Liver (tissue), 9 donors: ENCODE results near the gene BACH2. TPM values are rescaled to one million over a fixed set of nuclear protein-coding genes. Genes with fewer than 3 reads are reported as not detected.

Experiments used
- DNase-seq: peaks from one replicate; pipeline ENCODE4 v3.0.0-alpha.2; 2017; ENCODE audit warnings: low spot score
- H3K27ac ChIP-seq, 2 donors: one replicate each; pipeline ENCODE4 v1.7.0; 2013; ENCODE audit warnings: inconsistent platforms in 2 of 2, low read length in 2 of 2, control low read depth in 1 of 2, low read depth in 1 of 2, mild to moderate bottlenecking in 1 of 2
- H3K27me3 ChIP-seq, 4 donors: one replicate each; pipeline versions ENCODE4 v1.6.1 to v1.7.0; 2013; ENCODE audit warnings: low read length in 3 of 4, inconsistent platforms in 1 of 4, mild to moderate bottlenecking in 1 of 4, moderate library complexity in 1 of 4; ENCODE audit not compliant: control insufficient read depth in 4 of 4, insufficient read depth in 4 of 4
- H3K36me3 ChIP-seq, 4 donors: one replicate each; pipeline versions ENCODE4 v1.6.1 to v1.7.0; 2013; ENCODE audit warnings: low read length in 3 of 4, mild to moderate bottlenecking in 3 of 4, low read depth in 1 of 4, moderate library complexity in 1 of 4; ENCODE audit not compliant: control insufficient read depth in 4 of 4, insufficient read depth in 3 of 4
- H3K4me1 ChIP-seq, 4 donors: one replicate each; pipeline versions ENCODE4 v1.6.1 to v1.7.0; 2013; ENCODE audit warnings: low read length in 3 of 4, mild to moderate bottlenecking in 3 of 4, moderate library complexity in 1 of 4; ENCODE audit not compliant: control insufficient read depth in 4 of 4, insufficient read depth in 4 of 4
- H3K4me3 ChIP-seq, 3 donors: one replicate each; pipeline versions ENCODE4 v1.6.1 to v1.7.0; 2013; ENCODE audit warnings: low read length in 3 of 3, control low read depth in 1 of 3, low read depth in 1 of 3, mild to moderate bottlenecking in 1 of 3
- H3K9ac ChIP-seq, 2 donors: one replicate each; pipeline ENCODE4 v1.7.0; 2013; ENCODE audit warnings: low read length in 2 of 2, mild to moderate bottlenecking in 2 of 2, moderate library complexity in 2 of 2, control low read depth in 1 of 2, low read depth in 1 of 2
- H3K9me3 ChIP-seq, 4 donors: one replicate each; pipeline versions ENCODE4 v1.6.1 to v1.7.0; 2013; ENCODE audit warnings: low read length in 3 of 4; ENCODE audit not compliant: control insufficient read depth in 4 of 4
- EGR1 ChIP-seq, 2 donors: IDR thresholded peaks; 2 replicates each; pipeline ENCODE4 v1.6.1; 2016 to 2018; ENCODE audit warnings: antibody characterized with exemption in 2 of 2, low read depth in 2 of 2
- FOXA1 ChIP-seq: IDR thresholded peaks from 2 replicates; pipeline ENCODE4 v1.6.1; 2016; ENCODE audit warnings: antibody characterized with exemption
- FOXA2 ChIP-seq: IDR thresholded peaks from 2 replicates; pipeline ENCODE4 v1.6.1; 2016; ENCODE audit warnings: antibody characterized with exemption
- GABPA ChIP-seq, 2 donors: IDR thresholded peaks in 1 of 2; conservative IDR thresholded peaks in 1 of 2; 2 replicates each; pipeline ENCODE4 v1.6.1; 2016; ENCODE audit warnings: antibody characterized with exemption in 2 of 2, mild to moderate bottlenecking in 1 of 2, moderate library complexity in 1 of 2
- HNF4A ChIP-seq, 2 donors: conservative IDR thresholded peaks; 2 replicates each; pipeline ENCODE4 v1.6.1; 2016; ENCODE audit warnings: antibody characterized with exemption in 2 of 2, mild to moderate bottlenecking in 2 of 2
- HNF4G ChIP-seq: IDR thresholded peaks from 2 replicates; pipeline ENCODE4 v1.6.1; 2016; ENCODE audit warnings: antibody characterized with exemption
- JUND ChIP-seq, 2 donors: IDR thresholded peaks; 2 replicates each; pipeline ENCODE4 v1.6.1; 2016; ENCODE audit warnings: antibody characterized with exemption in 2 of 2
- NR2F2 ChIP-seq: IDR thresholded peaks from 2 replicates; pipeline ENCODE4 v1.6.1; 2016; ENCODE audit warnings: antibody characterized with exemption
- RAD21 ChIP-seq, 2 donors: IDR thresholded peaks; 2 replicates each; pipeline ENCODE4 v1.6.1; 2016; ENCODE audit warnings: antibody characterized with exemption in 2 of 2, mild to moderate bottlenecking in 2 of 2
- RXRA ChIP-seq, 2 donors: IDR thresholded peaks; 2 replicates each; pipeline ENCODE4 v1.6.1; 2017 to 2018; ENCODE audit warnings: antibody characterized with exemption in 2 of 2, mild to moderate bottlenecking in 1 of 2
- SP1 ChIP-seq: IDR thresholded peaks from 2 replicates; pipeline ENCODE4 v1.6.1; 2018; ENCODE audit warnings: antibody characterized with exemption, mild to moderate bottlenecking
- TAF1 ChIP-seq: conservative IDR thresholded peaks from 2 replicates; pipeline ENCODE4 v1.6.1; 2016; ENCODE audit warnings: antibody characterized with exemption, mild to moderate bottlenecking
- YY1 ChIP-seq: IDR thresholded peaks from 2 replicates; pipeline ENCODE4 v1.6.1; 2016; ENCODE audit warnings: antibody characterized with exemption, mild to moderate bottlenecking
- WGBS: extraction: QIAGEN DNeasy Blood & Tissue Kit; methylation state at CpG from one replicate; pipeline ENCODE4 v1.1.7; 2013; 5-methylcytosine and 5-hydroxymethylcytosine counted together
- polyA plus RNA-seq, 2 donors: library from polyadenylated mRNA; stranded (reverse) in 1 of 2; unstranded in 1 of 2; fragments of 200-250 nt in 1 of 2; fragments of >200 nt in 1 of 2; fragmentation: Nextera tagmentation in 1 of 2; extraction: Ambion mirVana in 1 of 2; gene quantifications; one replicate each; pipeline versions ENCODE4 v1.2.1 to v1.2.3, GENCODE V29; 2013 to 2015
- total RNA-seq, 2 donors: library from RNA; depleted of rRNA; stranded (reverse); fragments of >200 nt; gene quantifications; one replicate each; pipeline ENCODE4 v1.2.3, GENCODE V29; 2014
- TF ChIP-seq, protein P1 (sequence below): IDR thresholded peaks from 2 replicates; pipeline ENCODE4 v1.6.1; 2016; ENCODE audit warnings: antibody characterized with exemption
- TF ChIP-seq, protein P2 (sequence below): fragments of 150-350 bp; IDR thresholded peaks from 2 replicates; pipeline ENCODE4 v1.5.1; 2017; ENCODE audit warnings: improper control_type of control experiment, low read depth, low read length; ENCODE audit not compliant: missing input control
- TF ChIP-seq, protein P3 (sequence below): IDR thresholded peaks from 2 replicates; pipeline ENCODE4 v1.6.1; 2016; ENCODE audit warnings: antibody characterized with exemption
- TF ChIP-seq, protein P4 (sequence below): IDR thresholded peaks from 2 replicates; pipeline ENCODE4 v1.6.1; 2016; ENCODE audit warnings: antibody characterized with exemption
- TF ChIP-seq, protein P5 (sequence below): IDR thresholded peaks from 2 replicates; pipeline ENCODE4 v1.6.1; 2016; ENCODE audit warnings: antibody characterized with exemption, mild to moderate bottlenecking
- donor health status: healthy.
- donor health status: healthy.
- donor health status: healthy.
- donor health status: healthy.
- donor health status: healthy.

BACH2 gene
- total and polyA plus RNA-seq, 4 donors = 1.9 to 3.7 (median 1.9) TPM

DNA sequence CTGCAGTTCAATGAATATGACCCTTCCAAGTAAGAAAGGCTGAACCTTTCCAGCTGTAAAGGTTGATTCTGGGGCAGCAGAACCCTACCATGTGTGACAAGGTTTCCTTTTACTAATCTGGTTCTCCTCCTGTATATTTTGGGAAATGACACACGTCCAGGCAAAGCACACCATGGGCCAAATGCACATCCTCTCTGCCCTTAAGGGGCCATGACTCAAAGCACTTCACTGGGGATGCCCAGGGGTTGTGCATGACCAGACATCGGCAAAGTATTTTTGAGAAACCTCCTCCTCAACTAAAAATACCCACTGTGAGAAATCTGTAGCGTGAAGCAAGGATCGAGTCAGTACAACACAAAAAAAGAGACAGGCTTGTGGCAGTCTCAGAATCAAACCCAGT lies 174.7 kb downstream of the BACH2 start:
- Histone ChIP-seq H3K27ac (no peak overlapping the region), H3K4me1 (no peaks in the 10 kb centered on the region), H3K4me3 (no peak overlapping the region), H3K36me3 (no peaks in the 10 kb centered on the region), H3K27me3 (no peaks in the 10 kb centered on the region), H3K9ac (no peak overlapping the region), H3K9me3 (no peaks in the 10 kb centered on the region)
- TF ChIP-seq YY1 (no peak), FOXA2 (no peak), GABPA (IDR thresholded peaks at IDR 0.05 in 1 of 2, conservative IDR thresholded peaks at IDR 0.05 in 1 of 2) (no peak), SP1 (no peak), HNF4G (no peak)
- no peak for DNase-seq
- 83% methylated on average over 4 of the region's 4 CpGs for WGBS

DNA sequence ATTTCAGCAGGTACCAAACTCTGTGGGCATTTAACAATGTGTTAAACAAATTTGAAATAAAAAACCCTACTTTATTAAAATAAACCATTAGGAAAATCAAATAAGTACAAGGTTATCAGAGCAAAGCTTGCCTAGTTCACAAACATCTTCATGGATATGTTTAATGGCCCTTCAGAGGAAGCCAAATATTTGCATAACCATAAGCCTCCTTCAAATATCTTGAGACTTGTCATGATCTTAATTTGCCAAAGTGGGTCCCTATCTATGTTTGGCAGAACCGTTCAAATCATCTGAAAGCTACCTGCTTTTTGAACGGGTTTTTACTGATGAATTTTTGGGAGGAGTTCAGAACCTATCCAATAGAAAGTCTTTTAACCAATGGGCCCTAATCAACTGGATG lies 176.3 kb downstream of the BACH2 start:
- Histone ChIP-seq H3K9me3 (no peaks in the 10 kb centered on the region), H3K4me3 (no peak overlapping the region), H3K36me3 (no peaks in the 10 kb centered on the region), H3K4me1 (peaks cover 0 to 2% (median 0%) of the 10 kb centered on the region in 4 donors), H3K27ac (no peak overlapping the region), H3K9ac (no peak overlapping the region), H3K27me3 (no peaks in the 10 kb centered on the region)
- TF ChIP-seq, protein P1, sequence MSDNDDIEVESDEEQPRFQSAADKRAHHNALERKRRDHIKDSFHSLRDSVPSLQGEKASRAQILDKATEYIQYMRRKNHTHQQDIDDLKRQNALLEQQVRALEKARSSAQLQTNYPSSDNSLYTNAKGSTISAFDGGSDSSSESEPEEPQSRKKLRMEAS = no peak
- TF ChIP-seq YY1 = no peak
- no peak for TF ChIP-seq HNF4A (conservative IDR thresholded peaks at IDR 0.05)
- no peak for TF ChIP-seq RXRA (IDR thresholded peaks at IDR 0.05)
- TF ChIP-seq JUND (IDR thresholded peaks at IDR 0.05) = no peak
- no peak for TF ChIP-seq GABPA (IDR thresholded peaks at IDR 0.05 in 1 of 2, conservative IDR thresholded peaks at IDR 0.05 in 1 of 2)
- TF ChIP-seq EGR1 (IDR thresholded peaks at IDR 0.05; ENCODE audit: low read depth in 2 of 2) = no peak
- TF ChIP-seq, protein P2, sequence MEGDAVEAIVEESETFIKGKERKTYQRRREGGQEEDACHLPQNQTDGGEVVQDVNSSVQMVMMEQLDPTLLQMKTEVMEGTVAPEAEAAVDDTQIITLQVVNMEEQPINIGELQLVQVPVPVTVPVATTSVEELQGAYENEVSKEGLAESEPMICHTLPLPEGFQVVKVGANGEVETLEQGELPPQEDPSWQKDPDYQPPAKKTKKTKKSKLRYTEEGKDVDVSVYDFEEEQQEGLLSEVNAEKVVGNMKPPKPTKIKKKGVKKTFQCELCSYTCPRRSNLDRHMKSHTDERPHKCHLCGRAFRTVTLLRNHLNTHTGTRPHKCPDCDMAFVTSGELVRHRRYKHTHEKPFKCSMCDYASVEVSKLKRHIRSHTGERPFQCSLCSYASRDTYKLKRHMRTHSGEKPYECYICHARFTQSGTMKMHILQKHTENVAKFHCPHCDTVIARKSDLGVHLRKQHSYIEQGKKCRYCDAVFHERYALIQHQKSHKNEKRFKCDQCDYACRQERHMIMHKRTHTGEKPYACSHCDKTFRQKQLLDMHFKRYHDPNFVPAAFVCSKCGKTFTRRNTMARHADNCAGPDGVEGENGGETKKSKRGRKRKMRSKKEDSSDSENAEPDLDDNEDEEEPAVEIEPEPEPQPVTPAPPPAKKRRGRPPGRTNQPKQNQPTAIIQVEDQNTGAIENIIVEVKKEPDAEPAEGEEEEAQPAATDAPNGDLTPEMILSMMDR = no peak
- TF ChIP-seq FOXA2 = no peak
- TF ChIP-seq, protein P3, sequence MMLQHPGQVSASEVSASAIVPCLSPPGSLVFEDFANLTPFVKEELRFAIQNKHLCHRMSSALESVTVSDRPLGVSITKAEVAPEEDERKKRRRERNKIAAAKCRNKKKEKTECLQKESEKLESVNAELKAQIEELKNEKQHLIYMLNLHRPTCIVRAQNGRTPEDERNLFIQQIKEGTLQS = no peak
- TF ChIP-seq FOXA1 = no peak
- TF ChIP-seq HNF4G = no peak
- TF ChIP-seq RAD21 (IDR thresholded peaks at IDR 0.05) = no peak
- no peak for TF ChIP-seq TAF1
- no peak for TF ChIP-seq NR2F2
- TF ChIP-seq, protein P4, sequence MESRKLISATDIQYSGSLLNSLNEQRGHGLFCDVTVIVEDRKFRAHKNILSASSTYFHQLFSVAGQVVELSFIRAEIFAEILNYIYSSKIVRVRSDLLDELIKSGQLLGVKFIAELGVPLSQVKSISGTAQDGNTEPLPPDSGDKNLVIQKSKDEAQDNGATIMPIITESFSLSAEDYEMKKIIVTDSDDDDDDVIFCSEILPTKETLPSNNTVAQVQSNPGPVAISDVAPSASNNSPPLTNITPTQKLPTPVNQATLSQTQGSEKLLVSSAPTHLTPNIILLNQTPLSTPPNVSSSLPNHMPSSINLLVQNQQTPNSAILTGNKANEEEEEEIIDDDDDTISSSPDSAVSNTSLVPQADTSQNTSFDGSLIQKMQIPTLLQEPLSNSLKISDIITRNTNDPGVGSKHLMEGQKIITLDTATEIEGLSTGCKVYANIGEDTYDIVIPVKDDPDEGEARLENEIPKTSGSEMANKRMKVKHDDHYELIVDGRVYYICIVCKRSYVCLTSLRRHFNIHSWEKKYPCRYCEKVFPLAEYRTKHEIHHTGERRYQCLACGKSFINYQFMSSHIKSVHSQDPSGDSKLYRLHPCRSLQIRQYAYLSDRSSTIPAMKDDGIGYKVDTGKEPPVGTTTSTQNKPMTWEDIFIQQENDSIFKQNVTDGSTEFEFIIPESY = no peak
- TF ChIP-seq, protein P5, sequence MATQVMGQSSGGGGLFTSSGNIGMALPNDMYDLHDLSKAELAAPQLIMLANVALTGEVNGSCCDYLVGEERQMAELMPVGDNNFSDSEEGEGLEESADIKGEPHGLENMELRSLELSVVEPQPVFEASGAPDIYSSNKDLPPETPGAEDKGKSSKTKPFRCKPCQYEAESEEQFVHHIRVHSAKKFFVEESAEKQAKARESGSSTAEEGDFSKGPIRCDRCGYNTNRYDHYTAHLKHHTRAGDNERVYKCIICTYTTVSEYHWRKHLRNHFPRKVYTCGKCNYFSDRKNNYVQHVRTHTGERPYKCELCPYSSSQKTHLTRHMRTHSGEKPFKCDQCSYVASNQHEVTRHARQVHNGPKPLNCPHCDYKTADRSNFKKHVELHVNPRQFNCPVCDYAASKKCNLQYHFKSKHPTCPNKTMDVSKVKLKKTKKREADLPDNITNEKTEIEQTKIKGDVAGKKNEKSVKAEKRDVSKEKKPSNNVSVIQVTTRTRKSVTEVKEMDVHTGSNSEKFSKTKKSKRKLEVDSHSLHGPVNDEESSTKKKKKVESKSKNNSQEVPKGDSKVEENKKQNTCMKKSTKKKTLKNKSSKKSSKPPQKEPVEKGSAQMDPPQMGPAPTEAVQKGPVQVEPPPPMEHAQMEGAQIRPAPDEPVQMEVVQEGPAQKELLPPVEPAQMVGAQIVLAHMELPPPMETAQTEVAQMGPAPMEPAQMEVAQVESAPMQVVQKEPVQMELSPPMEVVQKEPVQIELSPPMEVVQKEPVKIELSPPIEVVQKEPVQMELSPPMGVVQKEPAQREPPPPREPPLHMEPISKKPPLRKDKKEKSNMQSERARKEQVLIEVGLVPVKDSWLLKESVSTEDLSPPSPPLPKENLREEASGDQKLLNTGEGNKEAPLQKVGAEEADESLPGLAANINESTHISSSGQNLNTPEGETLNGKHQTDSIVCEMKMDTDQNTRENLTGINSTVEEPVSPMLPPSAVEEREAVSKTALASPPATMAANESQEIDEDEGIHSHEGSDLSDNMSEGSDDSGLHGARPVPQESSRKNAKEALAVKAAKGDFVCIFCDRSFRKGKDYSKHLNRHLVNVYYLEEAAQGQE = no peak
- no peak for TF ChIP-seq SP1
- no peak for DNase-seq
- whole genome bisulfite sequencing = 93% methylated on average over 2 of the region's 2 CpGs
